Activated T-cell treated with anti-CD3 and anti-CD28 coated beads, Interleukin-2, amount 50 U/mL, for 4 hours (primary cell): ENCODE data around the gene TBC1D2. TPM values are rescaled to one million over a fixed set of nuclear protein-coding genes. Genes with fewer than 3 reads are reported as not detected.
"Not testable (repeated sequence)": the region's sequence is repeated elsewhere in the genome, so short reads cannot be mapped to it uniquely, and the experiment has no call there.

Experiments used
- ATAC-seq, 2 donors: fragments of 200-7000 bp; cut with Tn5 transposase; one replicate each; pipeline ENCODE4 v1.10.0; 2021
- DNase-seq: peaks from one replicate; pipeline ENCODE4 v3.0.0-alpha.2; 2020
- H3K27me3 Mint-ChIP-seq: one replicate; pipeline ENCODE4 v1.8.0; 2021; ENCODE audit warnings: low read depth, mixed read lengths
- H3K36me3 Mint-ChIP-seq: one replicate; pipeline ENCODE4 v1.8.0; 2022; ENCODE audit warnings: mixed read lengths; ENCODE audit not compliant: insufficient read depth
- H3K4me1 Mint-ChIP-seq: one replicate; pipeline ENCODE4 v1.8.0; 2021; ENCODE audit warnings: low read depth, mixed read lengths
- H3K4me3 Mint-ChIP-seq: one replicate; pipeline ENCODE4 v1.8.0; 2021; ENCODE audit warnings: mild to moderate bottlenecking, moderate library complexity, mixed read lengths
- H3K9me3 Mint-ChIP-seq: one replicate; pipeline ENCODE4 v1.8.0; 2021; ENCODE audit warnings: mixed read lengths
- total RNA-seq, 3 donors: library from RNA; stranded (reverse); gene quantifications; one replicate each; pipeline ENCODE4 v1.2.1, GENCODE V29; 2021

TBC1D2 gene
- total RNA-seq, 3 donors from 2014 or later = 1.7 to 2.8 (median 1.9) TPM

GRCh38 chr9:98284754-98285153 lies 29.3 kb upstream of the TBC1D2 start:
- H3K36me3 Mint-ChIP-seq = no peaks in the 10 kb centered on the region
- DNase-seq = no peak
- ATAC-seq = no peak
- H3K9me3 Mint-ChIP-seq = no peaks in the 10 kb centered on the region
- no peaks in the 10 kb centered on the region for H3K4me1 Mint-ChIP-seq
- H3K27me3 Mint-ChIP-seq = peaks cover 16% of the 10 kb centered on the region
- H3K4me3 Mint-ChIP-seq = no peak overlapping the region

DNA sequence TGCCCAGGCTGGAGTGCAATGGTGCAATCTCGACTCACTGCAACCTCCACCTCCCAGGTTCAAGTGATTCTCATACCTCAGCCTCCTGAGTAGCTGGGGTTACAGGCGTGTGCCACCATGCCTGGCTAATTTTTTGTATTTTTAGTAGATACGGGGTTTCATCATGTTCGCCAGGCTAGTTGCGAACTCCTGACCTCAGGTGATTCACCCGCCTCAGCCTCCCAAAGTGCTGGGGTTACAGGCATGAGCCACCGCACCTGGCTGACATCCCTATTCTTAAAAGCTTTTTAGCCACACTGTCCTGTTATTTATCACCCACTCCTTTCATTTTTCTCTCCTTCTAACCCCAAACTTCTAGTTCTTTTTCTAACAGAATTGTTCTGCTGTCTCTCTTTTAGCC lies 27.7 kb upstream of the TBC1D2 start:
- not testable (repeated sequence) for H3K9me3 Mint-ChIP-seq, ATAC-seq, H3K36me3 Mint-ChIP-seq, H3K4me3 Mint-ChIP-seq, H3K4me1 Mint-ChIP-seq, DNase-seq
- H3K27me3 Mint-ChIP-seq = peaks cover 16% of the 10 kb centered on the region

GRCh38 chr9:98281281-98281680 lies 25.8 kb upstream of the TBC1D2 start:
- Mint-ChIP-seq H3K9me3 (no peaks in the 10 kb centered on the region), H3K36me3 (no peaks in the 10 kb centered on the region), H3K4me1 (no peaks in the 10 kb centered on the region), H3K4me3 (no peak overlapping the region), H3K27me3 (peaks cover 19% of the 10 kb centered on the region)
- ATAC-seq = no peak
- DNase-seq = no peak

DNA sequence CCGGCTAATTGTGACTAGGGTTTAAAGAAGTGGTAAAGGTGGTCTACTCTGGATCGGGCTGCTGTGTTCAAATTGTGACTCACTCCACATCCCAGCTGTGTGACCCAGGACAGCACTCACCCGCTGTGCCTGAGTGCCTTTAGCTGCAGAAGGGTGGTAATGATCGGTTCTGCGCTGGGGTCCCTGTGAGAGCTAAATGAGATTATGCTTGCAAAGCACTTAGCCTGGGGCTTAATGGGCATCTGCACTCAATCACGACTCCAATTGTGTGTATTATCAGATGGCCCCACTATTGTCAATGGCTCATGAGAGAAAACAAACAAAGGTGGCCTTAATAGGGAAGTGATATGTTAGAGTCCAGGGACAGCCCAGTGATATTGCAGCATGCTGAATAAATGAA lies 25.1 kb upstream of the TBC1D2 start:
- DNase-seq = no peak
- no peaks in the 10 kb centered on the region for H3K4me1 Mint-ChIP-seq
- no peak for ATAC-seq
- H3K36me3 Mint-ChIP-seq = no peaks in the 10 kb centered on the region
- H3K4me3 Mint-ChIP-seq = no peak overlapping the region
- H3K9me3 Mint-ChIP-seq = no peaks in the 10 kb centered on the region
- peaks cover 19% of the 10 kb centered on the region for H3K27me3 Mint-ChIP-seq

DNA sequence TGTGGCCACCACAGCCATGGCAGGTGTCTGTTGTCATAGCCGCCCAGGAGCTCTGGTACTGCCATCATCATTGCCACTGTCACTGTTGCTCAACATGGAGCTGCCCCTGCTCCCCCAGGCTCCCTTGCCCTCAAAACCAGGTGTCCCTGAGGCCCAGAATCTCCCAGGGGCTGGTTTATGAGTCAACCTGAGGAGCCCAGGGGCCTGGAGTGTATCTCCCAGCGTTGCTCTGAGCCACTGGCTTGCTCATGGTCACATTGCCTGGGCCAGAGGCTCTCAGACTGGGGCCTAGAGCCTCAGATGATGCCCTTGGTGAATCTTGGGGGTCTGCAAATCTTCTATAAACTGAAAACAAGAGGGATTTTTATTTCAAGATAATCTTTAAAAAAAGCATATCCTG lies 24.7 kb upstream of the TBC1D2 start:
- Mint-ChIP-seq H3K4me1 (no peaks in the 10 kb centered on the region), H3K27me3 (peaks cover 19% of the 10 kb centered on the region), H3K4me3 (no peak overlapping the region), H3K9me3 (no peaks in the 10 kb centered on the region), H3K36me3 (no peaks in the 10 kb centered on the region)
- DNase-seq (no peak), ATAC-seq (no peak)

- DNase-seq (no peak), ATAC-seq (no peak)
- Mint-ChIP-seq H3K4me1 (no peaks in the 10 kb centered on the region), H3K9me3 (no peaks in the 10 kb centered on the region), H3K36me3 (no peaks in the 10 kb centered on the region), H3K27me3 (peaks cover 15% of the 10 kb centered on the region), H3K4me3 (no peak overlapping the region)
Measured at GRCh38 chr9:98276907-98277469, 21.5 kb upstream of the TBC1D2 start.

DNA sequence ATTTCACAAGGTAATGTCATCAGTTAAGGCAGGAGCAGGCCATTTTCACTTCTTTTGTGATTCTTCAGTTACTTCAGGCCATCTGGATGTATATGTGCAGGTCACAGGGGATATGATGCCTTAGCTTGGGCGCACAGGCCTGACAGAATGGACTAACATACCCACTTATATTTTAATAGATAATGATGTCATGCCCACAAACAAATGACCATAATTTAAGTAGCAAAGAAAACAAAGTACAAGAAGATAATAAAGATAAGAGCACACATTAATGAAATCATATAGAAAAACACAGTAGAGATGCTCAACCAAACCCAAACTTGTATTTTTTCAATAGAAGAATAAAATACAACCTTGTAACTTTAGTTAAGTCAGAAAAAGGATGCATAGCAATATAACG lies 19.7 kb upstream of the TBC1D2 start:
- Mint-ChIP-seq H3K9me3 (no peaks in the 10 kb centered on the region), H3K27me3 (peaks cover 12% of the 10 kb centered on the region), H3K4me3 (no peak overlapping the region), H3K36me3 (no peaks in the 10 kb centered on the region), H3K4me1 (no peaks in the 10 kb centered on the region)
- DNase-seq (no peak), ATAC-seq (no peak)

DNA sequence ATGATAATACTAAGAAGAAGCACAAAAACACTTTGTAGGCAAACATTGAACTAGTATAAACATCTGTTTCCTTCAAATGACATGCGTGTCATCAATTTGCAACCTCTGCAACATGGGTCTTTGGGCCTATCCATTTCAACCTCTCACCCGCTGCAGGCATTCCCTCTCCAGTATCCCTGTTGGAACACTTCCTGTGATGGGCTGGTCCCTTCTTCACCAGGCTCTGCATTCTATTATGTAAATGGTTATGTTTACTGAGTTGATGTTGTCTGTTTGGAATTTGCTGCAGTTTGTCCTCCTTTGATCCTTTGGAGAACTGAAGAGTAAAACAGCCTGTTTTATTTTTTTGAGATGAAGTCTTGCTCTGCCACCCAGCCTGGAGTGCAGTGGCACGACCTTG lies 16.6 kb upstream of the TBC1D2 start:
- Mint-ChIP-seq H3K27me3 (peaks cover 27% of the 10 kb centered on the region), H3K36me3 (no peaks in the 10 kb centered on the region), H3K4me3 (no peak overlapping the region), H3K4me1 (no peaks in the 10 kb centered on the region), H3K9me3 (no peaks in the 10 kb centered on the region)
- DNase-seq (no peak), ATAC-seq (no peak)

GRCh38 chr9:98271479-98271878 lies 16.0 kb upstream of the TBC1D2 start:
- H3K4me3 Mint-ChIP-seq = no peak overlapping the region
- H3K9me3 Mint-ChIP-seq = no peaks in the 10 kb centered on the region
- no peaks in the 10 kb centered on the region for H3K4me1 Mint-ChIP-seq
- ATAC-seq (no peak), DNase-seq (no peak)
- peaks cover 25% of the 10 kb centered on the region for H3K27me3 Mint-ChIP-seq
- no peaks in the 10 kb centered on the region for H3K36me3 Mint-ChIP-seq

GRCh38 chr9:98270284-98270683 lies 14.8 kb upstream of the TBC1D2 start:
- not testable (repeated sequence) for DNase-seq, ATAC-seq, H3K9me3 Mint-ChIP-seq, H3K36me3 Mint-ChIP-seq, H3K4me1 Mint-ChIP-seq, H3K4me3 Mint-ChIP-seq
- H3K27me3 Mint-ChIP-seq = peaks cover 24% of the 10 kb centered on the region

DNA sequence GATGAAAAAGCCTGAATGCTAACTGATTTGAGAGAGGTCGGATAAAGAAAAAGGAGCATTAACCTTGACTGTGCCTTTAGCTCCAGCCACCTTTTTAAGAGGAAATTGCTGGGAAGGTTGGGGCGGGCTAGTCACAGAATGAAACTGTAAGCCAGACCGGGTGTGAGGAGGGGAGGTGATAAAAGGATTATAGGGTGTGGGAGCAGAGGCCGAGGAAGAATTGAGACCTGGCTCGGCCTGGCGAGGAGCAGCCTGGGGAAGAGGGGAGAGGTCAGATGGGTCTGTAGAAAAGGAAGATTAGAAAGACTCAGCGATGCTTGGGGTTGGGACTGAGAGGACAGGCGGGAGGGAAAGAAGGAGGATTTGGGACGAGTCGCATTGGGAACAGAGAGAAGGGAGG lies 14.2 kb upstream of the TBC1D2 start:
- H3K4me1 Mint-ChIP-seq, ATAC-seq: not testable (repeated sequence)

DNA sequence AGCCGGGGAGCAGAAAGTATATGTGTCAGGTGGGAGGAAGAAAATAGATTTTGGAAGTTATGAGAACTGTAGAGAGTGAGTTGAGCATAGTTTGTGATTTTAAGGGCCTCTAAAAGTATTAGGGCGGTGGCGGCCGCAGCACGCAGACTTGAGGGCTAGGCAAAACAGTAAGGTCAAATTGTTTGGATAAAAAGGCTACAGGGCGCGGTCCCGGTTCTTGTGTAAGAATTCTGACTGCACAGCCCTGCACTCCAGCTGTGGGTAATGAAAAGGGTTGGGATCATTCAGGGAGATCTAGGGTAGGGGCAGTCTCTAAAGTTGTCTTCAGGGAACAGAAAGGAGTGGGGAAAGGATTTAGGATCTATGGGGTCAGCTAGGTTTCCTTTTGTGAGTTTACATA lies 12.1 kb upstream of the TBC1D2 start:
- not testable (repeated sequence) for H3K9me3 Mint-ChIP-seq, DNase-seq, H3K4me3 Mint-ChIP-seq, ATAC-seq, H3K36me3 Mint-ChIP-seq, H3K4me1 Mint-ChIP-seq
- H3K27me3 Mint-ChIP-seq = peaks cover 24% of the 10 kb centered on the region

More for the DNA sequence above, 14.2 kb upstream of the TBC1D2 start:
- H3K4me3 Mint-ChIP-seq, H3K36me3 Mint-ChIP-seq, H3K9me3 Mint-ChIP-seq, DNase-seq: not testable (repeated sequence)
- H3K27me3 Mint-ChIP-seq = peaks cover 24% of the 10 kb centered on the region

DNA sequence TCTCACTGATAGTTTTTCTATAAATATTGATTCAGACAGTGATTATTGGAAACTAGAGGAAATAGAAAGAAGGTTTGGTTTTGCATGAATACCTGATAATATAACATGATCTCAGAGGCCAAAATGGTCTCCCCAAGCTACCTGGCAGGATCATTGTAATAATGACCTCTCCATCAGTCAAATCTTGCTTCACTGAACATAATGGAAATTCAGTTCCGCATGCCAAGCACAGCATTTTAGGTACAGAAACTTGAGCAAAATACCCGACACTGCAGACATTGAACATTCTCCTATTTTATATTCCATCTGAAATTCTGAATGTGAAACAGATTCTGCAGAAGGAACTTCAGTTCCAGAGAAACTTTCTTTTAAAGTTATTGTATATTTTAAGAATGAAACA lies 9.1 kb upstream of the TBC1D2 start:
- Mint-ChIP-seq H3K4me3 (no peak overlapping the region), H3K4me1 (no peaks in the 10 kb centered on the region), H3K9me3 (no peaks in the 10 kb centered on the region), H3K27me3 (peaks cover 8% of the 10 kb centered on the region), H3K36me3 (no peaks in the 10 kb centered on the region)
- no peak for DNase-seq
- no peak for ATAC-seq

- Mint-ChIP-seq H3K4me3 (no peak overlapping the region), H3K27me3 (peaks cover 2% of the 10 kb centered on the region), H3K9me3 (no peaks in the 10 kb centered on the region), H3K36me3 (no peaks in the 10 kb centered on the region), H3K4me1 (no peaks in the 10 kb centered on the region)
- ATAC-seq = peak; percentile 99
- DNase-seq = peak; percentile 77
Measured at GRCh38 chr9:98263482-98264357, 8.3 kb upstream of the TBC1D2 start.

DNA sequence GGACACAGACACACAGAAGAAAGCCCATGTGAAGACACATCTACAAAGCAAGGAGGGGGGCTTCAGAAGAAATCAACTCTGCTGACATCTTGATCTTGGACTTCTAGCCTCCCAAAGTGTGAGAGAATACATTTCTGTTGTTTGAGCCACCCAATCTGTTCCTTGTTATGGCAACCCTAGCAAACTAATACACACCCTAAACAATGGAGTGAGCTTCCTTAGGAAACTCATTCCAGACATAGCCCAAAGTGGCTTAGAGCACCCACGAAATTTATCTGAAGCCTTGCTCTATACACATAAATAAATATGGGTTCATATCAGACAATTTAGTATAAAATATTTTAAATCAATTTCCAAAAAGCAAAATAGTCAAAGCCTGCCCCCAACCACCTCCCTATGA lies 7.6 kb upstream of the TBC1D2 start:
- DNase-seq (no peak), ATAC-seq (no peak)
- Mint-ChIP-seq H3K27me3 (peaks cover 2% of the 10 kb centered on the region), H3K9me3 (no peaks in the 10 kb centered on the region), H3K4me3 (no peak overlapping the region), H3K4me1 (no peaks in the 10 kb centered on the region), H3K36me3 (no peaks in the 10 kb centered on the region)
